Raji (cell line): ENCODE measurements around the gene RAB27A.

Source experiments
- POLR2A ChIP-seq: IDR thresholded peaks from 2 replicates; pipeline ENCODE4 v1.6.1; 2011; ENCODE audit warnings: low read depth, low read length, control low read depth; ENCODE audit not compliant: insufficient read depth

The RAB27A gene

GRCh38 chr15:55284426-55284825 lies 5.2 kb downstream of the RAB27A start:
- no peak for TF ChIP-seq POLR2A

- TF ChIP-seq POLR2A, result no peak
These were observed 6.0 kb downstream of the RAB27A start for GRCh38 chr15:55283379-55284147.

- no peak for TF ChIP-seq POLR2A
These were observed 7.3 kb downstream of the RAB27A start for GRCh38 chr15:55282284-55282833.

- TF ChIP-seq POLR2A, result no peak
These were observed 7.9 kb downstream of the RAB27A start for GRCh38 chr15:55281517-55282228.

GRCh38 chr15:55279746-55280351 lies 9.8 kb downstream of the RAB27A start:
- TF ChIP-seq POLR2A, result no peak

GRCh38 chr15:55279100-55279745 lies 10.4 kb downstream of the RAB27A start:
- TF ChIP-seq POLR2A, result no peak

GRCh38 chr15:55277715-55278114 lies 11.9 kb downstream of the RAB27A start:
- TF ChIP-seq POLR2A, result no peak

GRCh38 chr15:55277116-55277564 lies 12.5 kb downstream of the RAB27A start:
- no peak for TF ChIP-seq POLR2A

- TF ChIP-seq POLR2A, result no peak
These were observed 13.3 kb downstream of the RAB27A start for GRCh38 chr15:55276324-55276723.

- TF ChIP-seq POLR2A, result no peak
These were observed 19.3 kb downstream of the RAB27A start for GRCh38 chr15:55270291-55270690.

GRCh38 chr15:55268176-55268695 lies 21.4 kb downstream of the RAB27A start:
- no peak for TF ChIP-seq POLR2A

- no peak for TF ChIP-seq POLR2A
These were observed 22.0 kb downstream of the RAB27A start for GRCh38 chr15:55267401-55268175.

- no peak for TF ChIP-seq POLR2A
These were observed 23.1 kb downstream of the RAB27A start for GRCh38 chr15:55266547-55266946.

- TF ChIP-seq POLR2A, result no peak
These were observed 29.0 kb downstream of the RAB27A start for GRCh38 chr15:55260562-55261131.
